AG20443 (cell line): ENCODE data around the gene DSCAML1.

Source experiments
- DNase-seq: peaks from one replicate; pipeline ENCODE4 v3.0.0; 2012; ENCODE audit warnings: low spot score, mixed read lengths

Gene DSCAML1

GRCh38 chr11:117610901-117611300 lies 186.1 kb downstream of the DSCAML1 start:
- DNase-seq, result no peak

- DNase-seq, result no peak
These were observed 187.0 kb downstream of the DSCAML1 start for GRCh38 chr11:117610045-117610444.

- no peak for DNase-seq
These were observed 189.6 kb downstream of the DSCAML1 start for GRCh38 chr11:117607449-117607848.

DNA sequence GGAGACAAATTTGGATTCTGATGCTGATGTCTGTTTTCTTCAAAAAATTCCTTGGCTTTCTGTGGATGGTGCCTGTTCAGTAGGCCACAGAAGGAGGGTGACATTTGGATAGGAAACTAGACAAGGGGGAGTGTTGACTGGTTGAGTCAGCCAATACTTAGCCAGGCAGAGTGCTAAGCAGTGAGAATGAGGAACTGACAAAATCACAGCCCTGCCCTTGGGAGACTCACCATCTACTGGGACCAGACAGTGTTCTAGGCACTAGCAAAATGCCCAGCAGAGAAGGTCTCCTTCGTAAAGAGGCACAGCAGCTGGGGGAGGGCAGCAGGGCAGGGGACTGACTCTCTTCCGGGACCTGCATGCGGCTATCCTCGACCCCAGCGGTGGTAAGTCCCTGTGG lies 190.2 kb downstream of the DSCAML1 start:
- no peak for DNase-seq

DNA sequence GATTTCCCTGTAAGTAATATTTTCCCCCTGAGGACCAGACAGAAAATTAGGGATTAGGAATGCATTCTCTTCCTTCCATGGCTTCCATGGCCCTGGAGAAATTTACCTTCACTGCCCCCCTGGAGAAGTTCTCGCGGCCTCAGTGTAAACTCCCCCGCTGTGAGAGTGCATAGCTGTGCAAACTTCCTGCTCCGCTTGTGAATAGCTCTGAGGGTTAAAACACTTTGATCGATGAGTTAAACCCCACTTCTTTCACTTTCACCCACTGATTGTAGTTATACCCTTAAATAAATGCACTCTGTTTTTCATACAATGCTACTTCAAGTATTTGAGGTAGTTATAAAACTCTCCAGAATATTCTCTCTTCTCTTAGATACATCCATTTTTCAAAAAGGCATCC lies 190.8 kb downstream of the DSCAML1 start:
- no peak for DNase-seq

DNA sequence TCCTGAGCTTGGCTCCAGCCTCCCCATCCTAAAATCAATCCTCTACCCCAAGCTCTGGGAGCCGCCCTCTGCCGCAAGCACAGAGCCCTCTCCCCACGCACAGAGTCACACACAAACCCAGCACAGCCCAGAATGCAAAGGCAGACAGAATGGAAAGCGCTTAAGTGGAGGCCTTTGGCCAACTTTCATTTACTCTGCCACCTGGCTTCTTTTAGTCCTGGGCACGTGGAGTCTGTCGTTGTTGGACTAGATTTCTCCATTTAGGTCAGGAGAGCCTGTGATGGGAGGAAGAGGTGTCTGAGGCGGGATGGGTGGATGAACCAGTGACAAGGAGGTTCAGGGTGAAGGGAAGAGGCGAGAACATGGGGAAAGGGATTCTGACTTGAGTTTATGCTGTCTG lies 191.7 kb downstream of the DSCAML1 start:
- DNase-seq, result no peak

- no peak for DNase-seq
These were observed 192.6 kb downstream of the DSCAML1 start for GRCh38 chr11:117604336-117604995.

DNA sequence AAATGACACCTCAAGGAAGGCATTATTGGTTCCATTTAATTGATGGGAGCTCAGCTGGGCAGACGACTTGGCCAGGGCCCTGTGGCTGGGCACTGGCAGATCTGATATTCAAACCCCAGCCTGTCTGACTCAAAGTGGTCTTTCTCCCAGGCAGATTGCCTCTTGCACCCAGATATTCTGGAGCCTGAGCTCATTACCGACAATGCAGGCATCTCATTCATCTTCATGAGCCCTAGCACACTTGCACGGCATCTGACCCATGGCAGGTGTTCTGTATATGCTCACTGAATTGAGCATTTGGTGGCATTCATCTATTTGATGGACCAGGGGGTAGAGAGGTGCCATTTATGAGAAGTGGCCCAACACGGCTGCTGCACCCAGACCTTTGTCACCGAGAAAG lies 193.1 kb downstream of the DSCAML1 start:
- no peak for DNase-seq

GRCh38 chr11:117601006-117601708 lies 195.9 kb downstream of the DSCAML1 start:
- DNase-seq, result no peak

GRCh38 chr11:117600234-117600783 lies 196.7 kb downstream of the DSCAML1 start:
- no peak for DNase-seq

- DNase-seq, result peak; percentile 43
These were observed 199.9 kb downstream of the DSCAML1 start for GRCh38 chr11:117597071-117597470.

DNA sequence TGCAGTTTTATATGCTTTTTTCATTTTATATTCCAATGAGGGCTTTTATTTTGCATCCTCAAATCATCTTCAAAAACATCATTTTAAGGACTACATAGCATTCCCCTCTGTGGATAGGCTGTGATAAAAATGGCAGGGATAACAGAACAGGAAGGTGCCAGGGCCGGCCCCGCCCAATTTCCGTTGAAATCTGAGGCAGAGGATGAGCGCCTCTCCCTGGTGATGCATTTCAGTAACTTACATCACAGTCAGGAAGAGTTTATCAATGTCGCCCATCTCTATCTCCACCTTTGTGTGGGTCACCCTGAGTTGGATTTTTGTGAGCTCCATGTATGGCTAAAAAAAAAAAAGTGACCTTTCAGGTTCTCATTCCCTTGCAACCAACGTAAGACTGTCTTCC lies 201.6 kb downstream of the DSCAML1 start:
- DNase-seq, result no peak

GRCh38 chr11:117594721-117595120 lies 202.3 kb downstream of the DSCAML1 start:
- no peak for DNase-seq

DNA sequence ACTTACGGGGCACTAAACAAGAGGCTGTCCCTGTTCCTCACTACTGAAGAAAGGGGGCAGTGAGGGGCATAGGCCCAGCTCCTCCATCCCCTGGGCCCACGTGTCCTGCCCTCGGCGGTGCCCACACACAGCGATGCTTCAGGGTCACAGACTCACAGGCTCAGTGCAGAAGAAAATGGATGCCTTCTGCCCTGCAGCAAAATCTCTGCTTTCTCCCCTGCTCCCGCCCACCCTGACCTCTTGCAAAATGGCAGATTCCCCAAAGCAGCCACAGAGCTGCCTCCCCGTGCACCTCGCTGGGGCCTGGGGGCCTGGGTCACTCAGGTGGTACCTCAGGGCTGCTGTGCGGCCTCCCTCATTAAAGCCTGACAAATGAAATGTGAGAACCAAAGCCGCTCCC lies 204.0 kb downstream of the DSCAML1 start:
- no peak for DNase-seq

- DNase-seq, result no peak
These were observed 205.5 kb downstream of the DSCAML1 start for GRCh38 chr11:117591316-117592039.

- no peak for DNase-seq
These were observed 208.0 kb downstream of the DSCAML1 start for GRCh38 chr11:117589063-117589462.

- DNase-seq, result no peak
These were observed 208.7 kb downstream of the DSCAML1 start for GRCh38 chr11:117588166-117588810.

GRCh38 chr11:117587416-117587815 lies 209.6 kb downstream of the DSCAML1 start:
- no peak for DNase-seq

GRCh38 chr11:117586392-117586791 lies 210.6 kb downstream of the DSCAML1 start:
- no peak for DNase-seq

DNA sequence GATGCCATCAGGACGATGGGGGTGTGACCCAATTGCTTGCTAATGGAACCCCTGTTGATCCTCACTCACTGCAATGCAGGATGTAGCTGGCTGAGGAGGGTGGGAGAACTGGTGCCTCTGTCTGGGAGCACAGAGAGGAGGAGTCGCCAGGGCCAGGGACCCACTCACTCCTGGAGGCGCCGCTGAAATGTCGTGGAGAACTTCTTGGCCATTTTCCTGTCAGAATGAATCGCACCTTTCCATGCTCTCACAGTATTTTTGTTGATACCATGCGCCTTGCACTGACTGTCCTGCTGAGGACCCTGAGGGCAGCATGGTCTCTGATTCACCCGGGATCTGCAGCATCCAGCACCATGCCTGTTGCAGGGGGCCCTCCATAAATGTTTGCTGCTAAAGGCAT lies 211.4 kb downstream of the DSCAML1 start:
- DNase-seq, result no peak

- peak; percentile 50 for DNase-seq
These were observed 212.8 kb downstream of the DSCAML1 start for GRCh38 chr11:117584056-117584830.
